HepG2 (cell line): ENCODE data around the gene RASSF7. TPM values are rescaled to one million over a fixed set of nuclear protein-coding genes. Genes with fewer than 3 reads are reported as not detected.
A peak's percentile ranks its signal among the peaks of the same experiment; 100 is the strongest.

Source experiments
- ATF5 ChIP-seq: sonication (generic); formaldehyde crosslinking; IDR thresholded peaks from 2 replicates; pipeline ENCODE4 v1.4.0; 2020; ENCODE audit warnings: mild to moderate bottlenecking, low read depth, missing genetic modification reagents
- FOXO1 ChIP-seq: sonication (generic); formaldehyde crosslinking; IDR thresholded peaks from 2 replicates; pipeline ENCODE4 v1.4.0; 2020; ENCODE audit warnings: missing genetic modification reagents
- HMG20B ChIP-seq: conservative IDR thresholded peaks from 2 replicates; pipeline ENCODE4 v1.6.1; 2016; ENCODE audit warnings: missing genetic modification reagents, missing compliant biosample characterization
- HNRNPK ChIP-seq: fragments of 200-400 bp; formaldehyde crosslinking; IDR thresholded peaks from 2 replicates; pipeline ENCODE4 v1.6.1; 2018; ENCODE audit warnings: low read length, low read depth, moderate library complexity, mild to moderate bottlenecking; ENCODE audit not compliant: poor library complexity, severe bottlenecking
- KDM4B ChIP-seq: sonication (generic); formaldehyde crosslinking; IDR thresholded peaks from 2 replicates; pipeline ENCODE4 v1.4.0; 2020; ENCODE audit warnings: missing genetic modification reagents
- MAF1 ChIP-seq: sonication (generic); formaldehyde crosslinking; IDR thresholded peaks from 2 replicates; pipeline ENCODE4 v1.5.0; 2020; ENCODE audit warnings: missing genetic modification reagents, borderline replicate concordance
- MLLT10 ChIP-seq: sonication (generic); formaldehyde crosslinking; IDR thresholded peaks from 2 replicates; pipeline ENCODE4 v1.4.0; 2020; ENCODE audit warnings: missing genetic modification reagents
- NFKB2 ChIP-seq: sonication (generic); formaldehyde crosslinking; IDR thresholded peaks from 2 replicates; pipeline ENCODE4 v1.4.0; 2020; ENCODE audit warnings: missing genetic modification reagents, borderline replicate concordance
- NR1H2 ChIP-seq: sonication (generic); formaldehyde crosslinking; IDR thresholded peaks from 2 replicates; pipeline ENCODE4 v1.8.1; 2022; ENCODE audit warnings: low read depth, missing genetic modification reagents, borderline replicate concordance
- PHF20 ChIP-seq: sonication (generic); formaldehyde crosslinking; IDR thresholded peaks from 2 replicates; pipeline ENCODE4 v1.5.0; 2020; ENCODE audit warnings: mild to moderate bottlenecking, missing genetic modification reagents
- RBM22 ChIP-seq: fragments of 200-400 bp; formaldehyde crosslinking; optimal IDR thresholded peaks from 2 replicates; pipeline ENCODE3; 2017; ENCODE audit warnings: mild to moderate bottlenecking, low read length, moderate library complexity
- SUZ12 ChIP-seq: fragments of 150-350 bp; IDR thresholded peaks from 2 replicates; pipeline ENCODE4 v1.6.1; 2014; ENCODE audit warnings: low read depth, low read length
- TCF7L2 ChIP-seq: IDR thresholded peaks from 2 replicates; pipeline ENCODE4 v1.6.1; 2011; ENCODE audit warnings: mild to moderate bottlenecking, low read depth, low read length, moderate library complexity
- TRAFD1 ChIP-seq: sonication (generic); formaldehyde crosslinking; IDR thresholded peaks from 2 replicates; pipeline ENCODE4 v1.5.1; 2020; ENCODE audit warnings: missing genetic modification reagents, mild to moderate bottlenecking, borderline replicate concordance
- ZFP36 ChIP-seq: fragments of 150-350 bp; IDR thresholded peaks from 2 replicates; pipeline ENCODE4 v1.6.1; 2018; ENCODE audit warnings: borderline replicate concordance, low read length, low read depth; ENCODE audit not compliant: partially characterized antibody
- ZFP36L1 ChIP-seq: sonication (generic); formaldehyde crosslinking; IDR thresholded peaks from 2 replicates; pipeline ENCODE4 v1.8.0; 2022; ENCODE audit warnings: mild to moderate bottlenecking, missing genetic modification reagents, moderate library complexity
- ZFX ChIP-seq: sonication (generic); formaldehyde crosslinking; IDR thresholded peaks from 2 replicates; pipeline ENCODE4 v1.4.0; 2020; ENCODE audit warnings: mild to moderate bottlenecking, low read depth, missing genetic modification reagents, moderate library complexity
- ZNF7 ChIP-seq: IDR thresholded peaks from 2 replicates; pipeline ENCODE4 v1.6.1; 2016; ENCODE audit warnings: missing biosample characterization, missing genetic modification reagents
- ZNF75D ChIP-seq: sonication (generic); formaldehyde crosslinking; IDR thresholded peaks from 2 replicates; pipeline ENCODE4 v1.8.1; 2023; ENCODE audit warnings: missing genetic modification reagents, mild to moderate bottlenecking, borderline replicate concordance
- ZNF788 ChIP-seq: sonication (generic); formaldehyde crosslinking; IDR thresholded peaks from 2 replicates; pipeline ENCODE4 v1.5.0; 2020; ENCODE audit warnings: mild to moderate bottlenecking, missing genetic modification reagents, borderline replicate concordance
- polyA plus RNA-seq, 8 experiments: library from polyadenylated mRNA; depleted of rRNA in 3 of 8; stranded (reverse) in 7 of 8; unstranded in 1 of 8; fragments of >200 nt; fragmentation: Illumina TruSeq in 4 of 8; extraction: Trizol in 4 of 8; gene quantifications; 2 replicates each; pipeline versions ENCODE4 v1.2.1 to v1.2.3, GENCODE V29; 2011 to 2016; ENCODE audit warnings: low read depth in 4 of 8, missing spikeins in 1 of 8, mixed read lengths in 1 of 8; ENCODE audit not compliant: insufficient read depth in 1 of 8
- total RNA-seq, 5 experiments: library from RNA; depleted of rRNA; stranded (reverse); fragments of >200 nt; fragmentation: Illumina TruSeq; extraction: Trizol; gene quantifications; 2 replicates each; pipeline ENCODE4 v1.2.3, GENCODE V29; 2016; ENCODE audit warnings: low read depth in 1 of 5
- TF ChIP-seq, protein P1 (sequence below): sonication (generic); formaldehyde crosslinking; IDR thresholded peaks from 2 replicates; pipeline ENCODE4 v1.5.0; 2020; ENCODE audit warnings: mild to moderate bottlenecking, missing genetic modification reagents, borderline replicate concordance
- TF ChIP-seq, protein P2 (sequence below): IDR thresholded peaks from 2 replicates; pipeline ENCODE4 v1.6.1; 2016; ENCODE audit warnings: low read depth, borderline replicate concordance
- TF ChIP-seq, protein P3 (sequence below): sonication (generic); formaldehyde crosslinking; IDR thresholded peaks from 2 replicates; pipeline ENCODE4 v1.8.1; 2023; ENCODE audit warnings: mild to moderate bottlenecking, missing genetic modification reagents

RASSF7 gene
- total and polyA plus RNA-seq, 2 of the 13 experiments (the other 11 are each of a cell fraction or from before 2014, with no cell fraction given), result 20.2 to 28.6 TPM

- TF ChIP-seq FOXO1 (CRISPR knock-in tag) (peak; percentile 38; the same call in 1 of the 2 replicates), TRAFD1 (CRISPR knock-in tag) (no peak), ATF5 (CRISPR knock-in tag) (no peak), ZFX (CRISPR knock-in tag) (peak; percentile 39), PHF20 (CRISPR knock-in tag) (no peak), MAF1 (CRISPR knock-in tag) (no peak), KDM4B (CRISPR knock-in tag) (no peak), MLLT10 (CRISPR knock-in tag) (no peak), RBM22 (no peak), SUZ12 (no peak), HMG20B (no peak), NR1H2 (CRISPR knock-in tag) (0 out of 2 replicates have a peak, but pooled peaks have one; percentile 40), ZFP36 (no peak), ZNF75D (CRISPR knock-in tag) (no peak), ZFP36L1 (no peak), ZNF7 (CRISPR knock-in tag) (no peak), ZNF788 (CRISPR knock-in tag) (no peak), HNRNPK (peak; percentile 18), NFKB2 (CRISPR knock-in tag) (0 out of 2 replicates have a peak, but pooled peaks have one; percentile 58), TCF7L2 (no peak)
- TF ChIP-seq, protein P1, sequence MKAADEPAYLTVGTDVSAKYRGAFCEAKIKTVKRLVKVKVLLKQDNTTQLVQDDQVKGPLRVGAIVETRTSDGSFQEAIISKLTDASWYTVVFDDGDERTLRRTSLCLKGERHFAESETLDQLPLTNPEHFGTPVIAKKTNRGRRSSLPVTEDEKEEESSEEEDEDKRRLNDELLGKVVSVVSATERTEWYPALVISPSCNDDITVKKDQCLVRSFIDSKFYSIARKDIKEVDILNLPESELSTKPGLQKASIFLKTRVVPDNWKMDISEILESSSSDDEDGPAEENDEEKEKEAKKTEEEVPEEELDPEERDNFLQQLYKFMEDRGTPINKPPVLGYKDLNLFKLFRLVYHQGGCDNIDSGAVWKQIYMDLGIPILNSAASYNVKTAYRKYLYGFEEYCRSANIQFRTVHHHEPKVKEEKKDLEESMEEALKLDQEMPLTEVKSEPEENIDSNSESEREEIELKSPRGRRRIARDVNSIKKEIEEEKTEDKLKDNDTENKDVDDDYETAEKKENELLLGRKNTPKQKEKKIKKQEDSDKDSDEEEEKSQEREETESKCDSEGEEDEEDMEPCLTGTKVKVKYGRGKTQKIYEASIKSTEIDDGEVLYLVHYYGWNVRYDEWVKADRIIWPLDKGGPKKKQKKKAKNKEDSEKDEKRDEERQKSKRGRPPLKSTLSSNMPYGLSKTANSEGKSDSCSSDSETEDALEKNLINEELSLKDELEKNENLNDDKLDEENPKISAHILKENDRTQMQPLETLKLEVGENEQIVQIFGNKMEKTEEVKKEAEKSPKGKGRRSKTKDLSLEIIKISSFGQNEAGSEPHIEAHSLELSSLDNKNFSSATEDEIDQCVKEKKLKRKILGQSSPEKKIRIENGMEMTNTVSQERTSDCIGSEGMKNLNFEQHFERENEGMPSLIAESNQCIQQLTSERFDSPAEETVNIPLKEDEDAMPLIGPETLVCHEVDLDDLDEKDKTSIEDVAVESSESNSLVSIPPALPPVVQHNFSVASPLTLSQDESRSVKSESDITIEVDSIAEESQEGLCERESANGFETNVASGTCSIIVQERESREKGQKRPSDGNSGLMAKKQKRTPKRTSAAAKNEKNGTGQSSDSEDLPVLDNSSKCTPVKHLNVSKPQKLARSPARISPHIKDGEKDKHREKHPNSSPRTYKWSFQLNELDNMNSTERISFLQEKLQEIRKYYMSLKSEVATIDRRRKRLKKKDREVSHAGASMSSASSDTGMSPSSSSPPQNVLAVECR, result no peak
- TF ChIP-seq, protein P2, sequence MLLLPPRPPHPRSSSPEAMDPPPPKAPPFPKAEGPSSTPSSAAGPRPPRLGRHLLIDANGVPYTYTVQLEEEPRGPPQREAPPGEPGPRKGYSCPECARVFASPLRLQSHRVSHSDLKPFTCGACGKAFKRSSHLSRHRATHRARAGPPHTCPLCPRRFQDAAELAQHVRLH (CRISPR knock-in tag), result 0 out of 2 replicates have a peak, but pooled peaks have one; percentile 7
- TF ChIP-seq, protein P3, sequence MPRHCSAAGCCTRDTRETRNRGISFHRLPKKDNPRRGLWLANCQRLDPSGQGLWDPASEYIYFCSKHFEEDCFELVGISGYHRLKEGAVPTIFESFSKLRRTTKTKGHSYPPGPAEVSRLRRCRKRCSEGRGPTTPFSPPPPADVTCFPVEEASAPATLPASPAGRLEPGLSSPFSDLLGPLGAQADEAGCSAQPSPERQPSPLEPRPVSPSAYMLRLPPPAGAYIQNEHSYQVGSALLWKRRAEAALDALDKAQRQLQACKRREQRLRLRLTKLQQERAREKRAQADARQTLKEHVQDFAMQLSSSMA (CRISPR knock-in tag), result no peak
Measured at GRCh38 chr11:575313-575995, 14.7 kb downstream of the RASSF7 start (continued).
